Neural cell (in vitro differentiated cells): Measurements from ENCODE around the gene ZNF90. TPM values are rescaled to one million over a fixed set of nuclear protein-coding genes. Genes with fewer than 3 reads are reported as not detected.

Experiments
- H2AFZ ChIP-seq: fragments of 200-600, 300-800 bp; sonication (generic), shearing (Covaris generic); 2 replicates; pipeline ENCODE4 v1.6.0; 2014; ENCODE audit warnings: low read depth, mild to moderate bottlenecking, antibody characterized with exemption, low read length, moderate library complexity
- H3F3A ChIP-seq: fragments of 200-600 bp; shearing (Covaris generic); 2 replicates; pipeline ENCODE4 v1.6.1; 2016; ENCODE audit warnings: mild to moderate bottlenecking, moderate library complexity, mixed read lengths, antibody characterized with exemption, low read length; ENCODE audit not compliant: insufficient read depth, poor library complexity, severe bottlenecking
- H3K27ac ChIP-seq: fragments of 200-600, 300-800 bp; sonication (generic), shearing (Covaris generic); 2 replicates; pipeline ENCODE4 v1.5.1; 2014; ENCODE audit warnings: mild to moderate bottlenecking, low read length, moderate library complexity
- H3K27me3 ChIP-seq: fragments of 300-800, 200-600 bp; sonication (generic), shearing (Covaris generic); 2 replicates; pipeline ENCODE4 v1.6.0; 2014; ENCODE audit warnings: mild to moderate bottlenecking, low read depth, low read length, moderate library complexity; ENCODE audit not compliant: insufficient read depth
- H3K36me3 ChIP-seq: fragments of 300-800, 200-600 bp; sonication (generic), shearing (Covaris generic); 2 replicates; pipeline ENCODE4 v1.5.1; 2014; ENCODE audit warnings: mild to moderate bottlenecking, antibody characterized with exemption, low read length, moderate library complexity; ENCODE audit not compliant: insufficient read depth
- H3K4me2 ChIP-seq: fragments of 300-800, 200-600 bp; sonication (generic), shearing (Covaris generic); 2 replicates; pipeline ENCODE4 v1.6.0; 2014; ENCODE audit warnings: mild to moderate bottlenecking, low read length
- H3K4me3 ChIP-seq: fragments of 300-800, 200-600 bp; sonication (generic), shearing (Covaris generic); 2 replicates; pipeline ENCODE4 v1.5.1; 2014; ENCODE audit warnings: mild to moderate bottlenecking, low read length, moderate library complexity
- H3K79me2 ChIP-seq: fragments of 200-600 bp; shearing (Covaris generic); replicated peaks from 2 replicates; pipeline ENCODE4 v1.6.0; 2014; ENCODE audit warnings: mild to moderate bottlenecking, low read length, moderate library complexity; ENCODE audit not compliant: insufficient read depth
- H3K9ac ChIP-seq: fragments of 300-800, 200-600 bp; sonication (generic), shearing (Covaris generic); 2 replicates; pipeline ENCODE4 v1.6.1; 2016; ENCODE audit warnings: mild to moderate bottlenecking, low read length, mixed read lengths
- H3K9me2 ChIP-seq: fragments of 200-600 bp; shearing (Covaris generic); 2 replicates; pipeline ENCODE4 v1.6.1; 2016; ENCODE audit warnings: mild to moderate bottlenecking, low read length, mixed read lengths; ENCODE audit not compliant: insufficient read depth
- H3K9me3 ChIP-seq: fragments of 200-600, 300-800 bp; sonication (generic), shearing (Covaris generic); 2 replicates; pipeline ENCODE4 v1.6.1; 2016; ENCODE audit warnings: mild to moderate bottlenecking, mixed run types, low read length, moderate library complexity, mixed read lengths
- H4K20me1 ChIP-seq: fragments of 200-600 bp; shearing (Covaris generic); 2 replicates; pipeline ENCODE4 v1.6.1; 2016; ENCODE audit warnings: mild to moderate bottlenecking, mixed run types; ENCODE audit not compliant: insufficient read depth
- EP300 ChIP-seq: fragments of 450-650 bp; conservative IDR thresholded peaks from 2 replicates; pipeline ENCODE4 v1.6.1; 2014; ENCODE audit warnings: antibody characterized with exemption, mild to moderate bottlenecking, moderate library complexity; ENCODE audit not compliant: poor library complexity, severe bottlenecking
- EZH2 ChIP-seq: fragments of 200-600, 300-800 bp; shearing (Covaris generic), sonication (generic); IDR thresholded peaks from 2 replicates; pipeline ENCODE4 v1.6.1; 2014; ENCODE audit warnings: antibody characterized with exemption, low read length, borderline replicate concordance, mild to moderate bottlenecking; ENCODE audit not compliant: insufficient read depth, poor library complexity, severe bottlenecking
- MXI1 ChIP-seq: fragments of 450-650 bp; conservative IDR thresholded peaks from 2 replicates; pipeline ENCODE4 v1.6.1; 2014; ENCODE audit warnings: antibody characterized with exemption, mild to moderate bottlenecking; ENCODE audit not compliant: poor library complexity, severe bottlenecking
- POLR2AphosphoS5 ChIP-seq: IDR thresholded peaks from 2 replicates; pipeline ENCODE4 v1.6.1; 2012
- RAD21 ChIP-seq: fragments of 450-650 bp; conservative IDR thresholded peaks from 2 replicates; pipeline ENCODE4 v1.6.1; 2014; ENCODE audit warnings: antibody characterized with exemption, mild to moderate bottlenecking, moderate library complexity
- SMC3 ChIP-seq: fragments of 450-650 bp; conservative IDR thresholded peaks from 2 replicates; pipeline ENCODE4 v1.6.1; 2014; ENCODE audit warnings: antibody characterized with exemption, mild to moderate bottlenecking, moderate library complexity; ENCODE audit not compliant: poor library complexity
- TAF1 ChIP-seq: IDR thresholded peaks from 2 replicates; pipeline ENCODE4 v1.6.1; 2012; ENCODE audit warnings: low read depth
- polyA plus RNA-seq: library from polyadenylated mRNA; depleted of rRNA; stranded (reverse); fragments of >200 nt; gene quantifications from 2 replicates; pipeline ENCODE4 v1.2.3, GENCODE V29; 2014
- TF ChIP-seq, protein P1 (sequence below): fragments of 450-650 bp; IDR thresholded peaks from 2 replicates; pipeline ENCODE4 v1.5.1; 2014; ENCODE audit warnings: antibody characterized with exemption, mild to moderate bottlenecking, moderate library complexity; ENCODE audit not compliant: poor library complexity, severe bottlenecking
- TF ChIP-seq, protein P2 (sequence below): IDR thresholded peaks from 2 replicates; pipeline ENCODE4 v1.6.1; 2012; ENCODE audit warnings: borderline replicate concordance

ZNF90 gene
- polyA plus RNA-seq, 1 donor from 2014 or later = 0.37 TPM

DNA sequence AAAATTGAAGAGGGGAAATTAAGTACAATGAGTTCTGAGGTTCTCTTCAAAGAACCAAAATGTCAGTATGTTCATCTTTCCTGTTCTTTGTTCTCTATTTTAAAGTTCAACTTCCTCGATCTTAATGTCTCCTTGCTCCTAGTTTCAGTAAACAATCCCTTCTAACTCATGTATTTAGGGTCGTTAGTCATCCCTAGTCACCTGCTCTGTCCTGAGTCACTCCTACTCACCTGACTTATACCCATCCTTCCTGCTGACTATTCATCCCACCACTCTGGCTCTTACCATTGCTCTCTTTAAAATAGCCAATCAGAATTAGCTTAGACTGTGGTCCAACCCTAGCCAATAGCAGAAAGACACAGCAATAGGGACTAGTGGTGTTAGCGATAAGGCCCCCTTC lies 24.3 kb downstream of the ZNF90 start:
- H3K36me3 ChIP-seq = no peaks in the 10 kb centered on the region
- H3K9me3 ChIP-seq = peaks cover 7% of the 10 kb centered on the region
- no peaks in the 10 kb centered on the region for H3F3A ChIP-seq
- H3K27me3 ChIP-seq = no peaks in the 10 kb centered on the region
- no peak overlapping the region for H3K4me3 ChIP-seq
- H2AFZ ChIP-seq = no peak overlapping the region
- no peaks in the 10 kb centered on the region for H4K20me1 ChIP-seq
- H3K9me2 ChIP-seq = no peaks in the 10 kb centered on the region
- H3K9ac ChIP-seq = no peak overlapping the region
- H3K27ac ChIP-seq = no peak overlapping the region
- no peak overlapping the region for H3K4me2 ChIP-seq
- no peaks in the 10 kb centered on the region for H3K79me2 ChIP-seq
- TF ChIP-seq, protein P1, sequence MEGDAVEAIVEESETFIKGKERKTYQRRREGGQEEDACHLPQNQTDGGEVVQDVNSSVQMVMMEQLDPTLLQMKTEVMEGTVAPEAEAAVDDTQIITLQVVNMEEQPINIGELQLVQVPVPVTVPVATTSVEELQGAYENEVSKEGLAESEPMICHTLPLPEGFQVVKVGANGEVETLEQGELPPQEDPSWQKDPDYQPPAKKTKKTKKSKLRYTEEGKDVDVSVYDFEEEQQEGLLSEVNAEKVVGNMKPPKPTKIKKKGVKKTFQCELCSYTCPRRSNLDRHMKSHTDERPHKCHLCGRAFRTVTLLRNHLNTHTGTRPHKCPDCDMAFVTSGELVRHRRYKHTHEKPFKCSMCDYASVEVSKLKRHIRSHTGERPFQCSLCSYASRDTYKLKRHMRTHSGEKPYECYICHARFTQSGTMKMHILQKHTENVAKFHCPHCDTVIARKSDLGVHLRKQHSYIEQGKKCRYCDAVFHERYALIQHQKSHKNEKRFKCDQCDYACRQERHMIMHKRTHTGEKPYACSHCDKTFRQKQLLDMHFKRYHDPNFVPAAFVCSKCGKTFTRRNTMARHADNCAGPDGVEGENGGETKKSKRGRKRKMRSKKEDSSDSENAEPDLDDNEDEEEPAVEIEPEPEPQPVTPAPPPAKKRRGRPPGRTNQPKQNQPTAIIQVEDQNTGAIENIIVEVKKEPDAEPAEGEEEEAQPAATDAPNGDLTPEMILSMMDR = no peak
- TF ChIP-seq MXI1 = no peak
- TF ChIP-seq EZH2 = no peak
- no peak for TF ChIP-seq POLR2AphosphoS5
- TF ChIP-seq, protein P2, sequence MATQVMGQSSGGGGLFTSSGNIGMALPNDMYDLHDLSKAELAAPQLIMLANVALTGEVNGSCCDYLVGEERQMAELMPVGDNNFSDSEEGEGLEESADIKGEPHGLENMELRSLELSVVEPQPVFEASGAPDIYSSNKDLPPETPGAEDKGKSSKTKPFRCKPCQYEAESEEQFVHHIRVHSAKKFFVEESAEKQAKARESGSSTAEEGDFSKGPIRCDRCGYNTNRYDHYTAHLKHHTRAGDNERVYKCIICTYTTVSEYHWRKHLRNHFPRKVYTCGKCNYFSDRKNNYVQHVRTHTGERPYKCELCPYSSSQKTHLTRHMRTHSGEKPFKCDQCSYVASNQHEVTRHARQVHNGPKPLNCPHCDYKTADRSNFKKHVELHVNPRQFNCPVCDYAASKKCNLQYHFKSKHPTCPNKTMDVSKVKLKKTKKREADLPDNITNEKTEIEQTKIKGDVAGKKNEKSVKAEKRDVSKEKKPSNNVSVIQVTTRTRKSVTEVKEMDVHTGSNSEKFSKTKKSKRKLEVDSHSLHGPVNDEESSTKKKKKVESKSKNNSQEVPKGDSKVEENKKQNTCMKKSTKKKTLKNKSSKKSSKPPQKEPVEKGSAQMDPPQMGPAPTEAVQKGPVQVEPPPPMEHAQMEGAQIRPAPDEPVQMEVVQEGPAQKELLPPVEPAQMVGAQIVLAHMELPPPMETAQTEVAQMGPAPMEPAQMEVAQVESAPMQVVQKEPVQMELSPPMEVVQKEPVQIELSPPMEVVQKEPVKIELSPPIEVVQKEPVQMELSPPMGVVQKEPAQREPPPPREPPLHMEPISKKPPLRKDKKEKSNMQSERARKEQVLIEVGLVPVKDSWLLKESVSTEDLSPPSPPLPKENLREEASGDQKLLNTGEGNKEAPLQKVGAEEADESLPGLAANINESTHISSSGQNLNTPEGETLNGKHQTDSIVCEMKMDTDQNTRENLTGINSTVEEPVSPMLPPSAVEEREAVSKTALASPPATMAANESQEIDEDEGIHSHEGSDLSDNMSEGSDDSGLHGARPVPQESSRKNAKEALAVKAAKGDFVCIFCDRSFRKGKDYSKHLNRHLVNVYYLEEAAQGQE = no peak
- TF ChIP-seq TAF1 = no peak
- no peak for TF ChIP-seq SMC3
- no peak for TF ChIP-seq EP300
- no peak for TF ChIP-seq RAD21

DNA sequence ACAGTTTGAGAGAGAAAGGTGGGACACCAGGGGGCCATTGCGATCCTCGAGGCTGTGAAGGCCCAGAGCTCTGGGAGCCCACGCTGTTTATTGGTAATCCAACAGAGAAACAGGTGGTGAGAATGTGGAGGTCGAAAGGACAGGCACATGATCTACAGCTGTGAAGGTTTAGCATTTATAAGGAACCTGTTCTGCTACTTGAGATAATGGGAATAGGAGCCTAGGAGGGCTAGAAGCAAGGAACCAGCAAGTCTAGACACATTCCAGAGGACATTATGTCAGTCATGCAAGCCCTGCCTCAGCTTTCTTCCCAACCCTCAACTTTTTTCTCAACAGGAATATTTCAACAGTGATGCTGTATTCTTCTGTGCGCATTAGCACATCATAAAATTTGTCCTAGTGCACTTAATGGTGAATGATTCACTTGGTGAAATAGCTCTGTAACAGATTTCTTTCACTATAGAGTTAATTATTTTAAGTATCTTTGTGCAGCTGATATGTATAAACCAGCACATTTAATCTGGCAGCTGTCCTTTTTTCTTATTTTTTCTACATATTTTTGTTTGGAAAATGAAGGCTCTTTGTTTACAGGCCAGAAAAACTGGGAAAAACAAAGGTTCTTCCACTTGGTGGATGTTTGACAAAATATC lies 25.4 kb downstream of the ZNF90 start:
- H3K27ac ChIP-seq = no peak overlapping the region
- H4K20me1 ChIP-seq = no peaks in the 10 kb centered on the region
- H2AFZ ChIP-seq = no peak overlapping the region
- H3K79me2 ChIP-seq = no peaks in the 10 kb centered on the region
- no peaks in the 10 kb centered on the region for H3K27me3 ChIP-seq
- no peak overlapping the region for H3K4me3 ChIP-seq
- no peak overlapping the region for H3K4me2 ChIP-seq
- no peaks in the 10 kb centered on the region for H3K9me2 ChIP-seq
- no peaks in the 10 kb centered on the region for H3F3A ChIP-seq
- H3K9me3 ChIP-seq = peaks cover 7% of the 10 kb centered on the region
- TF ChIP-seq, protein P1 = no peak
- no peak for TF ChIP-seq EP300
- TF ChIP-seq MXI1 = no peak
- no peak for TF ChIP-seq POLR2AphosphoS5
- TF ChIP-seq EZH2 = no peak
- TF ChIP-seq SMC3 = no peak
- no peak for TF ChIP-seq RAD21
- TF ChIP-seq, protein P2 = no peak
- TF ChIP-seq TAF1 = no peak
- no peak overlapping the region for H3K9ac ChIP-seq
- H3K36me3 ChIP-seq = no peaks in the 10 kb centered on the region
